Activated naive CD8-positive, alpha-beta T cell (primary cell): ENCODE measurements around the gene CD53.
"Not testable (repeated sequence)": the region's sequence is repeated elsewhere in the genome, so short reads cannot be mapped to it uniquely, and the experiment has no call there.

Experiments
- H3K27ac Mint-ChIP-seq: one replicate; pipeline ENCODE4 v1.8.0; 2021; ENCODE audit warnings: mixed read lengths
- H3K27me3 Mint-ChIP-seq: one replicate; pipeline ENCODE4 v1.8.0; 2021; ENCODE audit warnings: mixed read lengths
- H3K36me3 Mint-ChIP-seq: one replicate; pipeline ENCODE4 v1.8.0; 2021; ENCODE audit warnings: mixed read lengths
- H3K4me1 Mint-ChIP-seq: one replicate; pipeline ENCODE4 v1.8.0; 2021; ENCODE audit warnings: low read depth, mixed read lengths
- H3K4me3 Mint-ChIP-seq: one replicate; pipeline ENCODE4 v1.8.0; 2021; ENCODE audit warnings: mild to moderate bottlenecking, mixed read lengths
- H3K9me3 Mint-ChIP-seq: one replicate; pipeline ENCODE4 v1.8.0; 2021; ENCODE audit warnings: low read depth, mixed read lengths

CD53 gene

GRCh38 chr1:110872745-110873720 is at the start of gene CD53:
Gene CD53, plus strand, starts transcription at chr1:110873148. Its CDS starts 18,261 bp downstream, at chr1:110891409.
- H3K9me3 Mint-ChIP-seq, result no peaks in the 10 kb centered on the region
- H3K4me3 Mint-ChIP-seq, result peak within 1 kb of the TSS; percentile 98
- H3K27ac Mint-ChIP-seq, result peak within 1 kb of the TSS; percentile 99
- H3K27me3 Mint-ChIP-seq, result no peaks in the 10 kb centered on the region
- H3K4me1 Mint-ChIP-seq, result peaks cover 68% of the 10 kb centered on the region
- H3K36me3 Mint-ChIP-seq, result peaks cover 13% of the 10 kb centered on the region

- peaks cover 12% of the 10 kb centered on the region for H3K36me3 Mint-ChIP-seq
- H3K27me3 Mint-ChIP-seq, result no peaks in the 10 kb centered on the region
- no peaks in the 10 kb centered on the region for H3K9me3 Mint-ChIP-seq
- no peak overlapping the region for H3K4me3 Mint-ChIP-seq
- peaks cover 12% of the 10 kb centered on the region for H3K4me1 Mint-ChIP-seq
- H3K27ac Mint-ChIP-seq, result no peak overlapping the region
Observed at GRCh38 chr1:110824192-110824591, 48.8 kb upstream of the CD53 start.

DNA sequence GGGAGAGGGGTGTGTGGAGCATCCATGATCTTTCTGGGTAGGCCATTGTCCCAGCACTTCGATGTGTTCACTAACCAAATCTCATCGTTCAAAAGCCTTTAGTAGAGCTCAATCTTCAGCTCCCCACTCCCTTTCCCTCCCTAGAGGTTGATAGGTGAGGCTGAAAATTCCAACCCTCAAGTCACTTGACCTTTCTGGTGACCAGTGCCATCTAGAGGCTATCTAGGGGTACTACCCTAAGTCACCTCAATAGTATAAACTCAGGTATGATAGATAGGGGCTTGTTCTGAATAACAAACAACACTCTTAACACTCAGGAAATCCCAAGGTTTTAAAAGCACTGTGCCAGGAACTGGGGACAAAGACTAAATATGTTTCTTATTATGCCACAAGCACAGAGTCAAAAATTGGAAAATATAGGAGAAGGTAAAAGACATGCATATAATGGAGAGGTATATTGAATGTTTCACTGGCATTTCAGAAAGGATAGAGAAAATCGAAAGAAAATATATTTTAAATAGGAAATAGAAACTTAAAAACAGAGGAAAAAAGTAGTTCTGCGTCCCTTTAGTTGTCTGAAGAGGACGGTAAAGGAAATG is 42.9 kb upstream of the CD53 start:
- Mint-ChIP-seq H3K27me3 (no peaks in the 10 kb centered on the region), H3K9me3 (no peaks in the 10 kb centered on the region), H3K4me3 (no peak overlapping the region), H3K4me1 (peaks cover 20% of the 10 kb centered on the region), H3K27ac (no peak overlapping the region), H3K36me3 (no peaks in the 10 kb centered on the region)

- H3K27ac Mint-ChIP-seq, H3K36me3 Mint-ChIP-seq, H3K4me3 Mint-ChIP-seq, H3K9me3 Mint-ChIP-seq, H3K27me3 Mint-ChIP-seq: not testable (repeated sequence)
- peaks cover 16% of the 10 kb centered on the region for H3K4me1 Mint-ChIP-seq
Observed at GRCh38 chr1:110833779-110834178, 39.2 kb upstream of the CD53 start.

GRCh38 chr1:110846861-110847260 is 26.1 kb upstream of the CD53 start:
- Mint-ChIP-seq H3K27me3 (no peaks in the 10 kb centered on the region), H3K4me3 (no peak overlapping the region), H3K27ac (no peak overlapping the region), H3K36me3 (peaks cover 3% of the 10 kb centered on the region), H3K4me1 (peaks cover 4% of the 10 kb centered on the region), H3K9me3 (peaks cover 4% of the 10 kb centered on the region)

DNA sequence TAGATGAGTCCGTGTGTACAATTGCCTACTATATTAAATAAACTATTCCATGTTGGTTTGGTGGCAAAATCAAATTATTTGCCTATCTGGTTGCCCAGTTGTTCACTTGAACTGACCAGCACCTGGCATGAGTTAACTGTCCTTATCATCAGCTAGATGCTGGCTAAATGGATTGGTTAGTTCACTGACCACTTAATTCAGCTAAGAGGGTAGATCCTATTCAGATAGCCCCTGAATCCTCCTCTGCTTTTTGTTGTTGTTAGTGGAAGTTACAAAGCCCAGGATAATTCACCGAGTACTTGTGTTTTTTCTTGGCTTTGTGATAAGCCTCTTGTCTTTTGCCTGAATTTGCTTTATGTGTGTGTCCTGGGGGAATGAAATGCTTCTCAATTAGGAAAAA is 22.8 kb upstream of the CD53 start:
- Mint-ChIP-seq H3K36me3 (no peaks in the 10 kb centered on the region), H3K27me3 (no peaks in the 10 kb centered on the region), H3K4me3 (no peak overlapping the region), H3K27ac (no peak overlapping the region), H3K4me1 (peaks cover 5% of the 10 kb centered on the region), H3K9me3 (no peaks in the 10 kb centered on the region)

DNA sequence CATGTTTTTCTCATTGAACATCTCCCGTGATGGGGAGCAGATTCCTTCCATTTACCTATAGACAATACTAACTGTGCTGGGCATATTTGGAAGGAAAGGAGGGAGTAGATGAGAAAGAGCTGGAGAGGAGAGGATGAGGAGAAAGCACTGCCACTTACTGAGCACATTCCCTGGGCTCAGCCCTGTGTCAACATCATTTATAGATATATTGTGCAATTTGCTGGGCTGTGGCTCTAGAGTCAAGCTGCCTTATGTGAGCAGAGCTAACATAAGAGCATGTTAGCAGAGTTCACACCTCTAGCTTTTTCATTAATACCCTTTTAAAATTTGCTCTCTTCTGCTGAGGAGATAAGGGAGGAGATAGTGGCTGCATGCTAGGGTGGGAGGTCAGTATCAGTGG is 22.3 kb upstream of the CD53 start:
- no peaks in the 10 kb centered on the region for H3K36me3 Mint-ChIP-seq
- no peak overlapping the region for H3K27ac Mint-ChIP-seq
- peaks cover 4% of the 10 kb centered on the region for H3K4me1 Mint-ChIP-seq
- no peak overlapping the region for H3K4me3 Mint-ChIP-seq
- H3K9me3 Mint-ChIP-seq, result no peaks in the 10 kb centered on the region
- no peaks in the 10 kb centered on the region for H3K27me3 Mint-ChIP-seq

GRCh38 chr1:110853135-110853534 is 19.8 kb upstream of the CD53 start:
- Mint-ChIP-seq H3K4me3 (no peak overlapping the region), H3K27ac (no peak overlapping the region), H3K36me3 (no peaks in the 10 kb centered on the region), H3K9me3 (no peaks in the 10 kb centered on the region), H3K4me1 (peaks cover 8% of the 10 kb centered on the region), H3K27me3 (no peaks in the 10 kb centered on the region)

GRCh38 chr1:110856410-110856809 is 16.5 kb upstream of the CD53 start:
- no peaks in the 10 kb centered on the region for H3K9me3 Mint-ChIP-seq
- peaks cover 30% of the 10 kb centered on the region for H3K4me1 Mint-ChIP-seq
- no peak overlapping the region for H3K27ac Mint-ChIP-seq
- H3K27me3 Mint-ChIP-seq, result no peaks in the 10 kb centered on the region
- H3K36me3 Mint-ChIP-seq, result no peaks in the 10 kb centered on the region
- H3K4me3 Mint-ChIP-seq, result no peak overlapping the region

GRCh38 chr1:110857964-110858948 is 14.7 kb upstream of the CD53 start:
- Mint-ChIP-seq H3K27ac (no peak overlapping the region), H3K27me3 (no peaks in the 10 kb centered on the region), H3K9me3 (peaks cover 9% of the 10 kb centered on the region), H3K4me3 (no peak overlapping the region), H3K36me3 (no peaks in the 10 kb centered on the region), H3K4me1 (peaks cover 41% of the 10 kb centered on the region)

DNA sequence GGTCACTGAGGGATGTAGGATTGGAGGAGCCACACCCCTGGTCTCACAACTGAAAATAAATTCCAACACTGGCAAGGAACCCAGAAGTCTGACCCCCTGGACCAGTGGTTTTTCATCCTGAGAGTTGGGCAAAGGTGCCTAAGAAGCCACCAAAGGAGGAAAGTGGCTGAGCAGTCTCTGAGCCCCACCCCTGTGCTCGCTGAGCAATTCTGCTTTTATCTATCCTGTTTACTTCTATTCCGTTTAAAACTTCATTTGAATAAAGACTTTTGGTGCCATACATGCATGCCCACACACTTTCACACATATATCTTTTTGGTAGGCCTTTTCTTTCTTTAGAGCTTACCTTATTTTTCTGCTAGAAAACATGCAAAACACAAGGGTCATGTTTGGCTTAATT is 13.9 kb upstream of the CD53 start:
- no peak overlapping the region for H3K4me3 Mint-ChIP-seq
- H3K27ac Mint-ChIP-seq, result no peak overlapping the region

GRCh38 chr1:110860174-110860573 is 12.8 kb upstream of the CD53 start:
- Mint-ChIP-seq H3K4me1 (peaks cover 57% of the 10 kb centered on the region), H3K9me3 (peaks cover 21% of the 10 kb centered on the region), H3K27ac (peak overlapping the region; percentile 25), H3K27me3 (no peaks in the 10 kb centered on the region), H3K36me3 (peaks cover 2% of the 10 kb centered on the region), H3K4me3 (no peak overlapping the region)

More for the DNA sequence above, 13.9 kb upstream of the CD53 start:
- Mint-ChIP-seq H3K9me3 (peaks cover 10% of the 10 kb centered on the region), H3K36me3 (no peaks in the 10 kb centered on the region), H3K27me3 (no peaks in the 10 kb centered on the region), H3K4me1 (peaks cover 46% of the 10 kb centered on the region)

DNA sequence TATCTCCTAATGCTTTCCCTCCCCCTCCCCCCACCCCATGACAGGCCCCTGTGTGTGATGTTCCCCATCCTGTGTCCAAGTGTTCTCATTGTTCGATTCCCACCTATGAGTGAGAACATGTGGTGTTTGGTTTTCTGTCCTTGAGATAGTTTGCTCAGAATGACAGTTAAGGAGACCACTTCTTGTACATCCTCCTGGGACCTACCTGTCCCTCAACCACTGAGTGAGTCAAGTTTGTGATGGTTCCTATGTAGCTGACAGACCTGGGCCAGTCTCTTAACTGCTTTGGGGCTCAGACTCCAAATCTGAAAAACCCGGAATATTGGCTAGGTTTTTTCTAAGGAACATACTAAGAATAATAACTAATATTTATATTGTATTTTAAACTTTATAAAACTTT is 12.3 kb upstream of the CD53 start:
- not testable (repeated sequence) for H3K27me3 Mint-ChIP-seq, H3K36me3 Mint-ChIP-seq, H3K4me3 Mint-ChIP-seq, H3K27ac Mint-ChIP-seq
- peaks cover 25% of the 10 kb centered on the region for H3K9me3 Mint-ChIP-seq
- peaks cover 57% of the 10 kb centered on the region for H3K4me1 Mint-ChIP-seq

- H3K36me3 Mint-ChIP-seq, result peaks cover 15% of the 10 kb centered on the region
- peaks cover 37% of the 10 kb centered on the region for H3K9me3 Mint-ChIP-seq
- not testable (repeated sequence) for H3K4me3 Mint-ChIP-seq, H3K27me3 Mint-ChIP-seq, H3K27ac Mint-ChIP-seq
- peaks cover 61% of the 10 kb centered on the region for H3K4me1 Mint-ChIP-seq
Observed at GRCh38 chr1:110861942-110862341, 11.0 kb upstream of the CD53 start.
